NCI-H524 (cell line): ENCODE measurements around the gene AQP6.
"Not testable (repeated sequence)": the region's sequence is repeated elsewhere in the genome, so short reads cannot be mapped to it uniquely, and the experiment has no call there.

Experiments used
- DNase-seq, 2 experiments: peaks; one replicate each; lab custom pipeline; 2025; lab: John Stamatoyannopoulos, UW

Gene AQP6

DNA sequence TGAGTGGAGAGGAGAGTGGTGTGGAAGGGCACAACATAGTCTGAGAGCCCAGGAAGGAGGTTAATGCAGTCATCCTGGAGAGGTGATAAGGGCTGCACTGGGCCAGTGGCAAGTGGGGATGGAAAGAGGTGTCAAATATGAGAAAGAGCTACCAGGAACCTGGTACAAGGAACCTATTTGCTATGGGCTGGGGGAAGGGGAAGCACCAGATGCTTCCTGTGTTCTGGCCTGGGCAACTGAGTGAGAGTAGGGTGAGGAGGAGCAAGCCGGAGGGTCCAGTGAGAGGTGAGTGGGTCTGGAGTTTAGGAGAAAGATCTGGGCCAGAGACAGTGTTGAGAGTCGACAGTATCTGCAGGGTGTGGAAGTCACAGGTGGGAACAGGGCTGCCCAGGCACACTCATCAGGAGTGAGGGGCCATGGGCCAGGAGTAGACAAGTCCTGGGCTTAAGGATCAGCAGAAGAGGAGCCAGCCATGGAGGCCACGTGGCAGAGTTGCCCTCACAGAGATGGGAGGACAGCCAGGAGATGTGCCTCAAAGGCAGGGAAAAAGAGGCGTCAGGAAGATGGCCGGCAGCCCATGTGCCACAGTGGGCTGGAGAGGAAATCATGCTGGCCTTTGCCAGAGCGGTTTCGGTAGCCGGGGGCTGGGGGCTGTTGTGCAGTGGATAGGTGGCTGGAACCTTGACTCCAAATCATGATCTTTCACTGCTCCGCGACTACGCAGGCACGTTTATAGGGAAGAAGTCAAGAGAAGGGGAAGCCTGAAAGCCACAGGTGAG lies 2.9 kb upstream of the AQP6 start:
- no peak for DNase-seq

GRCh38 chr12:49970658-49971057 lies 2.1 kb upstream of the AQP6 start:
- no peak for DNase-seq

DNA sequence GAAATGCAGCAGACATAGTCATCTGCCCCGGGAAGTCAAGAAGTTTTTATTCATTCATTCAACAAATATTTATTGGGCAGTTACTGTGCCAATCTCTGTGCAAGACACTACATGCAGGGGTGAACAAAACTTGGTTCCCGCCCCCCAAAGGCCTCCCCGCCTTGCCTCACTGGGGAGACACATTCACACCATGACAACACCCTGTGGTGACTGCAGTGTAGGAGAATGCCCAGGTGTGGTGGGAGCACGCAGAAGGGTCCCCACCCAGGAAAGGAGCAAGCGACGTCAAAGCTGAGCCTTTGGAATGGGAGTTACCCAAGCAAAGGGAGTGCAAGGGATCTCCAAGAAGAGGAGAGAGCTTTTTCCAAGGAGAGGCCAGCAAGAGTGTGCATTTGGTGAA lies 1.6 kb upstream of the AQP6 start:
- DNase-seq = no peak

DNA sequence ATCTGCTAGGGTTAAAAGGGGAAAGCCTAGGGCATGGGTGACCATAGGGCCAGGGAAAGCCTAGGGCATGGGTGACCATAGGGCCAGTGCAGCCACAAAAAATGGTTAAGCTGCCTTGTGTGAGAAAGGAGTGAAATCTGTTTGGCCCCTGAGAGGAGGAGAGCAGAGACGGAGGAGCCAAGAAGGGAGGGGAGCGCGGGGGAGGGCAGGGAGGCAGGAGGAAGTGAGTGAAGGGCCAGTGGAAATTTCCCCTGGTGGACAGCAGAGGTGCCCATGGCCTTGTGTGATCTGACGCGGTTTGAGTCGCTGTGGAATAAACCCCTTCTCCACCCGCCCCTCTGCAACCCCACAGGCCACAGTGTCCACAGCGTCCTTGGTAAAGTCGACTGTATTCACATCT lies 618 bp upstream of the AQP6 start:
- DNase-seq = no peak

DNA sequence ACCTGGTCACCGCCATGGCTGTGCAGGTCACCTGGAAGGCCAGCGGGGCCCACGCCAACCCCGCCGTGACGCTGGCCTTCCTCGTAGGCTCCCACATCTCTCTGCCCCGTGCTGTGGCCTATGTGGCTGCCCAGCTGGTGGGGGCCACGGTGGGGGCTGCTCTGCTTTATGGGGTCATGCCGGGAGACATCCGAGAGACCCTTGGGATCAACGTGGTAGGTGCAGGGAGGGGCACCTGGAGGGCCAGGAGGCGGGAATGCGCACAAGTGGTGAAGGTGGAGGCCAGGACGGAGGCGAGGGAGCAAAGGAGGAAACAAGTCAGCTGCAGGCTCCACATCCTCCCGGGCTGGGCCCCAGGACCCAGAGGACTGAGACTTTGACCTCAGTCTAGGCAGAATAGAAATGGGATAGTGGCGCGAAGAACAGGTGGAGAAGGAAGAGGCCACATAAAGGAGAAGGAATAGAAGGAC lies 649 bp downstream of the AQP6 start:
- DNase-seq = no peak

GRCh38 chr12:49974231-49974675 lies 1.5 kb downstream of the AQP6 start:
- DNase-seq = peak; percentile 44 to 84

DNA sequence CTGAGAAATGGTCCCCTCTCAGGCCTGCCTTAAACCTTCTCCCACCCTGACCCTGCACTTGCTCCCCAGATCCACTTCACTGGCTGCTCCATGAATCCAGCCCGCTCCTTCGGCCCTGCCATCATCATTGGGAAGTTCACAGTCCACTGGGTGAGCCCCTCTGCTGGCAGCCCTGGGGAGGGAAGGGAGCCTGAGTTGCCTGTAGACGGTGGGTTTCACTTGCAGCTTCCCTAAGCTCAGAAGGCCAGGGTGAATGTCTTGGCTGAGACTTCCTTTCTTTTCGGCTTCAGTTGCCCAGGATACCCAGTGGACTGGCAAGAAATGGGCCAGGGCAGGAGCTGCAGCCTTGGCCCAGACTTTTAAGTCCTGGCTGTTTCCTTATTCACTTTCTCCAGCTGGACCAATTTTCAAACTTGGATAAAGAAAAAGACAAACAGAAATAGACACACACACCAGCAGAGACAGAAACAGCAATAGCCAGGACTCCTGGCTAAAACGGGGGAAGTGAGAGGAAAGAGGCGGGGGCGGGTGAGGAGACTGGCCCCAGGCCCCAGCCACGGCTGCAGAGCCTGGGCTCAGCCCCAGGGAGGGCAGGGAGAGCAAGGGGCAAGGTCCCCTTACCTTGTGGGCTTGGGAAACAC lies 2.0 kb downstream of the AQP6 start:
- no peak for DNase-seq

GRCh38 chr12:49975318-49975761 lies 2.6 kb downstream of the AQP6 start:
- DNase-seq = no peak

GRCh38 chr12:49976557-49976956 lies 3.8 kb downstream of the AQP6 start:
- no peak for DNase-seq

GRCh38 chr12:49978125-49978524 lies 5.4 kb downstream of the AQP6 start:
- DNase-seq = no peak

- DNase-seq = peak; percentile 94 to 97
Observed at GRCh38 chr12:49979016-49979586, 6.4 kb downstream of the AQP6 start.

DNA sequence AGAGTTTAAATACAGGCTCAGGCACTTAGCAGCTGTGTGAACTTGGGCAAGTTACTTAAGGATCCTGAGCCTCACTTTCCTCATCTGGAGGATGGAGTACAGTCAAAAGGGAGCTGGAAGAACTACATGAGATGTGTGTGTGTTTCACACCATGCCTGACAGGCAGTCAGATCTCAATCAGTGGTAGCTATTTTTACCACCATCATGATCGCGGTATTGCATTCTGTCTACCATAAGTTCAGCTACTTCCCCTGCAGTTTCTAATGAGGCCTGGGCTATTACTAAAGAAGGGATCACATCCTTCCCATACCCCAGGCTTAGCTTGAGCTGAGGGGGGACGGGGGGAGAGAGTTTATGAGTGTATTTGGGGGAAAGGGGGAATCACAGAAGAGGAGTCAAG lies 7.0 kb downstream of the AQP6 start:
- no peak for DNase-seq

DNA sequence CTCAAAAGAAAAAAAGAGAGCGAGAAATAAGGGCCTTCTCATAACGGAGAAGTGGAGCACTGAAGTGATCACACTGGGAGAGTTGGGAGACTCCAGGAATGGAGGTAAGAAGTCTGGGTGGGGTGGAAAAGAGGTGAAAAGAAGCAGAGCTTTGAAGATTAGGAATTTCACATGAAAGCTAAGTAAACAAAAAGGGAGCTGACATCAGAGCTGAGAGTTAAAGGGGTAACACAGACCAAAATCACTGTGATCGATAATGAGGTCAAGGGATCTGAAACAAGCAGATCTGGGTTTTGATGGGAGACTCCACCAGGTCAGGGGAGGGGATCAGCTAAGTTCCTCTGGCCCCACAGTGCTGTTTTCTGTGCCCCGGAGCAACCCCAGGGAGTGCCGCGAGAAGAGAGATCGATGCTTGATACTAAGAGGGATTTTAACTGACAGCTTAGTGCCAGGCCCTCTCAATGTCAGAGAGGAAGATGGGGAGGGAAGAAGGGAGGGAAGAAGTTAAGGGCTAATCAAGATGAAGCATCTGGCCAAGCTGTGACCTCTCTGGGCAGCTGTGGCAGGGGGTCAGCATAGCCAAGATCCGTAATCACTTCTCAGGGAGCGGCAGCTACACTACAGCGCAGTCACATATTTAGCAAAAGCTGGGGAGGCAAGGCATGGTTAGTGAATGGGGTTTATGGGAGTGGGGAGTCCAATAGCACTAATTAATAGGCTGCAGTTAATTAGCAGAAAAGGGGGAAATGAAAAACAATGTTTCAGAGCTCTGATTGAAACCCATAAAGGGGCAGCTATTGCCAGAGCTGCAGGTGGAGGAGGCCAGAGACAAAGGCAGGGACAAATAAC lies 8.0 kb downstream of the AQP6 start:
- DNase-seq = peak in 1 of 2 experiments; percentile 62

DNA sequence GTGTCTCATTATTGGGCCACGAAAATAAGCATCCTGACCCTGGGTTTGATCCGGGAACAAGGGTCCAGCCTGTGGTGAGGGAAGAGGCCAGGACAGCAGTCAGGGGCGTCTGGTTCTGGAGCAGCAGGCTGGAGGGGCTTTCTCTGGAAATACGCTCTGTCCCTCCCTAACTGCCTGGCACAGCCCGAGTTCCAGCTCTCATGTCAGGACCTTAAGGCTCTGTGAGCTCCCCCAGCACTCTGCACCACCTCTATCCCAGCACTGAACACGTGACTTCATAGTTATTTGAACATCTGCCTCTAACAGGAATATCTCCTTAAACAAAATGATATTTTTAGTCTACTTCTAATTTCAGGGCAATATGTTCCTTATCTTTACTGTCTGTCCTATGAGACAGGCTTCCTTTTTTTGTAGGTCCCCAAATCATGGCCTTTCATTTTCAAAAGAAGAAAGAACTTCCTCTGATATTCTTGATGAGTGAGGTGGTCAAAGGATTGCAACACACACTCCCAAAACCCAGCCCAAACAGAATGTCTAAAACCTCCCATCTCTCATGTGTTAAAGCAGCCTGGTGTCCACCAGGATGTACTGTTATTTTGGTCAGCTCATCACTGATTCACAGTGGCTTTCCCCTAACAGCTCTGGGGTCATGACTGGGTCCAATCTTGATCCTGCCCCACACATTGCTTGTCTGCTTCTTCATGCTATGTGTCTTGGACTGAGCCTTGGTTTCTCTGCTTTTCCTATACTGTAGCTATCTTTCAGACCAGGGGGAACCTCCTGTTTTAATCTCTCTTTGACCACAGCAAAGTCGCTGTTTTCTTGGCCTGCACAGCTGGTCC lies 9.7 kb downstream of the AQP6 start:
- peak in 1 of 2 experiments; percentile 31 for DNase-seq

DNA sequence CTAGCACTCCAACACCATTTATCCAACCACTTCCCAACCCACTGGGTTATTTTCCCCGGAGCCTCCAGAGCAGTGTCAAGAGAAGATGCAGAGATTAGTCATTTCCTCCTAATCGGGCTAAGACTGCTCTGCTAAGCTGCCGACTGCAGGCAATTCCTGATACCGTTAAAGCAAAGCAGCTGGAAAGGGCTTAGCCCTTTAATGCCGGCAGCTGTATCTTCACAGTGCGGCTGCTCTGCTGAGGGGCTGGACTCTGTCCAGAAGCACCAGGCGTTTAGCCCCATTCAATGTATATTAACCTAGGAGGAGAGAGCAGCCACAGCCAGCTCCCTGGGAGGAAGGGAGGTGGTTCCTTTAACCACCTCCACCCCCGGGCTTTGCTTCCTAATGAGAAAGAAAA lies 11.1 kb downstream of the AQP6 start:
- peak; percentile 89 to 97 for DNase-seq

GRCh38 chr12:49984476-49985359 lies 12.0 kb downstream of the AQP6 start:
- DNase-seq = peak; percentile 98 to 99

- no peak for DNase-seq
Observed at GRCh38 chr12:49985981-49986380, 13.2 kb downstream of the AQP6 start.

GRCh38 chr12:49986476-49986875 lies 13.7 kb downstream of the AQP6 start:
- not testable (repeated sequence) for DNase-seq

DNA sequence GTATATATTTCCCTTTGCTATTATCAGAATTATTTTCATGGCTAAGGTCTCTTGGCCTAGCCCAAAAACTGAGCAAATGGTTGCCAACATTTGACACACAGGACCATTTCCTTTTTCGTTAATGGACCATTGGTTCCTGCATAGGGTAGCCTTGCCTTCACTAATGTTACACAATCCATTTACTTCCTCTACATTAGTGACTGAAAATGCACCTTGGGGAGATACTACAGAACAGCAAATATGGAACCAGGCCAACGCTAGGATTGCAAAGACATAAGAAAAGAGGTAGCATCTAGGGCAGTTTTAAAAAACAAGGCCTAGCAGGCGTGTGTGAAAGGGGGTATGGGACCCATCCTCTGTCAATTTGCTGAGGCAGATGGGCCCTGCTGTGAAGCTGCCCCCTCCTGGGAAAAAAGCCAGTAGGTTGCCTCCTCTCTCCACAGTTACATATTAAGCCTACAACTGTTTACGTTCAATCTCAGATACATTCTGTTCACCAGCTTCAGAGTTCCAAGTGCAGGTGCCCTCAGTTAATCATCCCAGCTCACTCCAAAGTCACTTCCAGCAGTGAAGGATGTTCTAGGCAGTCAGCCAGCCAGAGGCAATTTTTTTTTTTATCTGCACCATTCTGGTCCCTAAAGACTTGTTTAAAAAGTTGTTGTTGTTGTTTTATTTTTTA lies 15.0 kb downstream of the AQP6 start:
- peak in 1 of 2 experiments; percentile 81 for DNase-seq
